ENCODE data around the gene KCNMB4. TPM values are rescaled to one million over a fixed set of nuclear protein-coding genes. Genes with fewer than 3 reads are reported as not detected.

The KCNMB4 gene
- total RNA-seq, 1 experiment from 2014 or later, result 0.23 TPM

GRCh38 chr12:70354787-70355186, 11.3 kb upstream of the KCNMB4 start:
- no peak for DNase-seq
- no peaks in the 10 kb centered on the region for H3K9me3 Mint-ChIP-seq (ENCODE audit: unreplicated experiment)
- no peaks in the 10 kb centered on the region for H3K4me1 Mint-ChIP-seq (ENCODE audit: low read depth, unreplicated experiment)
- BruUV-seq (replicated peaks), result no TSS peak
- intact Hi-C loops (cut with micrococcal nuclease; ENCODE audit: unreplicated experiment), result no loop called here
- CTCF ChIA-PET, result no interaction called here
- H3K27me3 Mint-ChIP-seq (ENCODE audit: insufficient read depth, unreplicated experiment), result no peaks in the 10 kb centered on the region
- POLR2A ChIA-PET, result no interaction called here
- Histone ChIP-seq H3K4me1 (no peaks in the 10 kb centered on the region), H3K4me3 (ENCODE audit: low read depth, low read length) (no peak overlapping the region), H3K36me3 (ENCODE audit: control insufficient read depth, insufficient read depth, low read length) (no peaks in the 10 kb centered on the region), H3K9me3 (no peaks in the 10 kb centered on the region), H3K27me3 (replicated peaks; ENCODE audit: control insufficient read depth, insufficient read depth, low read length) (no peaks in the 10 kb centered on the region)
- H3K27ac Mint-ChIP-seq (ENCODE audit: unreplicated experiment), result no peak overlapping the region
- no peak overlapping the region for H3K4me3 Mint-ChIP-seq (ENCODE audit: unreplicated experiment)
- TF ChIP-seq, protein P1, sequence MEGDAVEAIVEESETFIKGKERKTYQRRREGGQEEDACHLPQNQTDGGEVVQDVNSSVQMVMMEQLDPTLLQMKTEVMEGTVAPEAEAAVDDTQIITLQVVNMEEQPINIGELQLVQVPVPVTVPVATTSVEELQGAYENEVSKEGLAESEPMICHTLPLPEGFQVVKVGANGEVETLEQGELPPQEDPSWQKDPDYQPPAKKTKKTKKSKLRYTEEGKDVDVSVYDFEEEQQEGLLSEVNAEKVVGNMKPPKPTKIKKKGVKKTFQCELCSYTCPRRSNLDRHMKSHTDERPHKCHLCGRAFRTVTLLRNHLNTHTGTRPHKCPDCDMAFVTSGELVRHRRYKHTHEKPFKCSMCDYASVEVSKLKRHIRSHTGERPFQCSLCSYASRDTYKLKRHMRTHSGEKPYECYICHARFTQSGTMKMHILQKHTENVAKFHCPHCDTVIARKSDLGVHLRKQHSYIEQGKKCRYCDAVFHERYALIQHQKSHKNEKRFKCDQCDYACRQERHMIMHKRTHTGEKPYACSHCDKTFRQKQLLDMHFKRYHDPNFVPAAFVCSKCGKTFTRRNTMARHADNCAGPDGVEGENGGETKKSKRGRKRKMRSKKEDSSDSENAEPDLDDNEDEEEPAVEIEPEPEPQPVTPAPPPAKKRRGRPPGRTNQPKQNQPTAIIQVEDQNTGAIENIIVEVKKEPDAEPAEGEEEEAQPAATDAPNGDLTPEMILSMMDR (IDR thresholded peaks at IDR 0.05; ENCODE audit: insufficient read depth in 1 of 2, low read depth in 1 of 2, low read length in 1 of 2, severe bottlenecking in 1 of 2, unreplicated experiment in 1 of 2), result no peak
- H3K36me3 Mint-ChIP-seq (ENCODE audit: insufficient read depth, unreplicated experiment), result peaks cover 30% of the 10 kb centered on the region

DNA sequence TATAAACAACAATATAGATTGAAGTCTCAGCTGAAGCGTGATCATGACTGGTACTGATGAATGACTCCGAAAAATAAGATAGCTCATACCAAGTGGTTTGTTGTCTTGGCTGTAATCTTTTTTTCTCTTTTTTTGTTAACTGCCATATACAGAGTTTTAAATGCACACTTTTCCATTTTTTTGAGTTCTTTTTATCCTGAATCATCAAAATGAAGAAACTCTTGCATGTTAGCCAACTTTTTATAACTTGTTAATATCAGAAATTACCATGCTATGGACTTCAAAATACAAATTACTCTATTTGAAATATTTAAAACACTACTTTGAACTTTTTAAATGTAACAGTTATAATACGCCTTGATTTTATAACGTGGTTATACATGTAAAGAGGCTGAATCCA, 10.1 kb upstream of the KCNMB4 start:
- ChIA-PET CTCF (interaction anchor here (0.7 kb wide), 1 partner anchor 363 kb away, joined by 3 read pairs; no protein-coding TSS in a partner anchor), POLR2A (no interaction called here)
- intact Hi-C loops (cut with micrococcal nuclease; ENCODE audit: unreplicated experiment), result no loop called here

GRCh38 chr12:70359458-70360197, 6.5 kb upstream of the KCNMB4 start:
- Mint-ChIP-seq H3K27me3 (ENCODE audit: insufficient read depth, unreplicated experiment) (peaks cover 4% of the 10 kb centered on the region), H3K27ac (ENCODE audit: unreplicated experiment) (no peak overlapping the region), H3K36me3 (ENCODE audit: insufficient read depth, unreplicated experiment) (peaks cover 14% of the 10 kb centered on the region), H3K9me3 (ENCODE audit: unreplicated experiment) (no peaks in the 10 kb centered on the region), H3K4me1 (ENCODE audit: low read depth, unreplicated experiment) (no peaks in the 10 kb centered on the region), H3K4me3 (ENCODE audit: unreplicated experiment) (no peak overlapping the region)
- POLR2A ChIA-PET, result no interaction called here
- Histone ChIP-seq H3K4me3 (ENCODE audit: low read depth, low read length) (no peak overlapping the region), H3K36me3 (ENCODE audit: control insufficient read depth, insufficient read depth, low read length) (no peaks in the 10 kb centered on the region), H3K27me3 (replicated peaks; ENCODE audit: control insufficient read depth, insufficient read depth, low read length) (no peaks in the 10 kb centered on the region), H3K9me3 (no peaks in the 10 kb centered on the region), H3K4me1 (peaks cover 2% of the 10 kb centered on the region; the same call in 1 of the 2 replicates)
- CTCF ChIA-PET, result no interaction called here
- TF ChIP-seq, protein P1 (IDR thresholded peaks at IDR 0.05; ENCODE audit: insufficient read depth in 1 of 2, low read depth in 1 of 2, low read length in 1 of 2, severe bottlenecking in 1 of 2, unreplicated experiment in 1 of 2), result no peak
- BruUV-seq (replicated peaks), result no TSS peak
- DNase-seq, result no peak
- intact Hi-C loops (cut with micrococcal nuclease; ENCODE audit: unreplicated experiment), result loop anchor here (10.0 kb wide), 1 partner anchor 455 kb away; no protein-coding TSS in a partner anchor

More for the DNA sequence above, 10.1 kb upstream of the KCNMB4 start:
- no peak for DNase-seq
- Histone ChIP-seq H3K9me3 (no peaks in the 10 kb centered on the region), H3K36me3 (ENCODE audit: control insufficient read depth, insufficient read depth, low read length) (no peaks in the 10 kb centered on the region), H3K4me1 (no peaks in the 10 kb centered on the region), H3K4me3 (ENCODE audit: low read depth, low read length) (no peak overlapping the region), H3K27me3 (replicated peaks; ENCODE audit: control insufficient read depth, insufficient read depth, low read length) (no peaks in the 10 kb centered on the region)
- BruUV-seq (replicated peaks), result no TSS peak
- H3K36me3 Mint-ChIP-seq (ENCODE audit: insufficient read depth, unreplicated experiment), result peaks cover 30% of the 10 kb centered on the region
- no peak overlapping the region for H3K27ac Mint-ChIP-seq (ENCODE audit: unreplicated experiment)
- TF ChIP-seq, protein P1 (IDR thresholded peaks at IDR 0.05; ENCODE audit: insufficient read depth in 1 of 2, low read depth in 1 of 2, low read length in 1 of 2, severe bottlenecking in 1 of 2, unreplicated experiment in 1 of 2), result no peak
- no peaks in the 10 kb centered on the region for H3K4me1 Mint-ChIP-seq (ENCODE audit: low read depth, unreplicated experiment)
- no peaks in the 10 kb centered on the region for H3K9me3 Mint-ChIP-seq (ENCODE audit: unreplicated experiment)
- no peaks in the 10 kb centered on the region for H3K27me3 Mint-ChIP-seq (ENCODE audit: insufficient read depth, unreplicated experiment)
- H3K4me3 Mint-ChIP-seq (ENCODE audit: unreplicated experiment), result no peak overlapping the region
